C4-2B (cell line): ENCODE data around the gene COL23A1.

ENCODE experiments used
- H3K27ac ChIP-seq: fragments of 450-650 bp; 2 replicates; pipeline ENCODE4 v1.5.1; 2017
- CTCF ChIP-seq: fragments of 450-650 bp; conservative IDR thresholded peaks from 2 replicates; pipeline ENCODE4 v1.5.1; 2017; ENCODE audit warnings: mild to moderate bottlenecking
- ZFX ChIP-seq: fragments of 450-650 bp; IDR thresholded peaks from 2 replicates; pipeline ENCODE4 v1.6.1; 2017

COL23A1 gene

DNA sequence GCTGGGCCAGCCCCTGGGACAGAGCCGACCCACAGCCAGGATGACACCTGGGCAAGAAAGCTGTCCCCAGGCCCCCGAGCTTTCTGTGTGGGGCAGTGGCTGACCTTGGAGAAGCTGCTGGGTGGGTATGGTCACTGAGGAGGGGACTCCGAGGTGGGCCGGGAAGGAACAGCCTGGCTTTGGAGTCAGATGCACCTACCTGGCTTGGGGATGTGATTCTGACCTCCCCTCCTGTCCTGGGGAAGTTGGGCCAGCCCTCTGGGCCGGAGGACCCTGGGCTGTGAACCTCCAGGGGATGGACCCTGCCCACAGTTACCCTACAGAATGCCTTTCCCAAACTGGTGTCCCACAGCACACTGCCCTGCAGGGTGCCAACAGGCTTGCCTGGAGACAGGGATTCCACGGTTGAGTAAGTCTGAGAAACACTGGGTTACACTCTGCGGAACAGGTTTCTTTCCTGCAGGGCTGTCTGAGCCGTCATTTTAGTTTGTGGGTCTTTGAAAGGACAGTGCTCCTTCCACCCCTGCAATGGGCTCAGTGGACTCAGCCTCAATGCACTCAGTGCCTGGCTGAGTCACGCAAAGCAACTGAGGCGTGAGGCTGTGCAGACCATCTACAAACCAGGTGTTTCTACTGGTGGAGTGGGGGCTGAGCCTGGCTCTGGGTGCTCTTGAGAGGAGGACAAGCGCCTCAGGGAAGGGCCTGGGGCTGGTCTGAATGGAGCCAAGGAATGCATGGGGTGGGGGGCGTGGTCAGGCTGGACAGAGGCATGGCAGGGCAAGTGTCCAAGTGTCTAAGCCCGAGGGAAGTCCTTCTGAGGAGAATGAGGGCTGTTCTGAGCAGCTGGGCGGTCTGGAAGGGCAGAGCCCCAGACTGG lies 316.3 kb downstream of the COL23A1 start:
- no peak overlapping the region for H3K27ac ChIP-seq
- TF ChIP-seq CTCF (no peak), ZFX (no peak)

- TF ChIP-seq ZFX (no peak), CTCF (no peak)
Measured at GRCh38 chr5:178273041-178273440, 317.2 kb downstream of the COL23A1 start.

GRCh38 chr5:178272591-178272990 lies 317.6 kb downstream of the COL23A1 start:
- no peak for TF ChIP-seq ZFX
- TF ChIP-seq CTCF, result no peak
- no peak overlapping the region for H3K27ac ChIP-seq

More at GRCh38 chr5:178273041-178273440, 317.2 kb downstream of the COL23A1 start:
- no peak overlapping the region for H3K27ac ChIP-seq

DNA sequence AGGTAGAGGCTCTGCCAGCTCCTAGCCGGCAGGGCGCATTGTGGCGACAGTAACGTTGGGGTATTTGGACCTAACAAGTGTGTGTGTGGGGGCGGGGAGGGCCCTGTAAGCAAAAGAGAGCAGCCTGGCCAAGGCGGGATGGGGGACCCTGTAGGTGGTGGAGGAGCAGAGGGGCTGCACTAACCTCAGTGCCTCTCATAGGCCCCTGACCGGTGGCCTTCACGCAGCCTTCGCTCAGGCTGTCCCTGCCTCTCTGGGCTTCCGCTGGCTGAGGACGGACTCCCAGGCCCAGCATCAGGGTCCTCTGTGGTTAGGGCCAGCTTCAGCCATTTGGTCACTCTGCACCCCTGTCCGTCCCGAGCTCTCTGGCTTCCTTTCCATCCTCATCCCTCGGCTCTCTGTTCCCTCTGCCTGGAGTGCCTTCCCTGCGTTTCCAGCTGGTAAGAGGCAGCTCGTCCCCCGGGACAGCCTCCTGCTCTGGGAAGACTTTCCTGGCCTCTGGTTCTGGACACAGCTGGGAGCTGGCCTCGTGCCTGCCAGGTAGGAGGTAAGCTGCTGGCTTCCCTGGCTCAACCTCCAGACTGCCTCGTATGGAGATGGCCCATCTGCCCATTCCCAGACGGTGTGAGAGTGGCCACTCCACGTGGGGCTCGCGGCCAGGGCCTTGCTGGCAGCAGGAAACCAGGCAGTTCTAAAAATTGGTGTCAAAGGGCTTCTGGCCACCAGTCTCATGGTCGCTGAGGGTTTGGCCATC lies 318.3 kb downstream of the COL23A1 start:
- TF ChIP-seq CTCF (no peak), ZFX (no peak)
- H3K27ac ChIP-seq, result no peak overlapping the region

GRCh38 chr5:178271231-178271630 lies 319.0 kb downstream of the COL23A1 start:
- TF ChIP-seq ZFX (no peak), CTCF (no peak)
- no peak overlapping the region for H3K27ac ChIP-seq

DNA sequence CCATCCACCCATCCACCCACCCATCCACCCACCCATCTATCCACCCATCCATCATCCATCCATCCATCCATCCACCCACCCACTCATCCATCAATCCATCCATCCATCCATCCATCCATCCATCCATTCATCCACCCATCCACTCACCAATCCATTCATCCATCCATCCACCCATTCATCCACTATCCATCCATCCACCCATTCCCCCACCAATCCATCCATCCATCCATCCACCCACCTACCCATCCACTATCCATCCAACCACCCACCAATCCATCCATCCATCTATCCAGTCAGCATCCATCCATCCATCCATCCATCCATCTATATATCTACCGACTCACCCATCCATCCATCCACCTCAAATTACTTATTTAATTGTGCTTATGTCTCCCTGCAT lies 320.7 kb downstream of the COL23A1 start:
- no peak for TF ChIP-seq ZFX
- no peak for TF ChIP-seq CTCF

DNA sequence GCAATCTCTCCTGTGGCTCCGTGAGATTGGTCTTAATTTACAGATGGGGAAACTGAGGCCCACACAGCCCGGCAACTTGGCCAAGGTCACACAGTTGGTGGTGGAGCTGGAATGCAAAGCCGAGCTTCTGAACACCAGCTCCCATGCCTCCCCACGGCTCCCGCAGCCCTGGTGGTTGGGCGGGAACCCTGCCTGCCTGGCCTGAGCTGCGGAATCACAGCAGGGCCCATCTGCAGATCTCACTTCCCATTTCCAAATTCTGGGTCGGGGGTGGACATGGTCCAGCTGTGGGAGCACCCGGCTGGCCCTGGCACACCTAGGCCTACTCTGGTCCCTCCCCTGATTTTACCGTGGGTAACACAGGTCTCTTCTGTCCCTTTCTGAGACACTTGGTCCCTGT lies 322.3 kb downstream of the COL23A1 start:
- no peak overlapping the region for H3K27ac ChIP-seq
- no peak for TF ChIP-seq ZFX
- TF ChIP-seq CTCF, result no peak

More for the DNA sequence above, 320.7 kb downstream of the COL23A1 start:
- no peak overlapping the region for H3K27ac ChIP-seq
